Panc1 (cell line): ENCODE measurements around the gene SNTG2. TPM values are rescaled to one million over a fixed set of nuclear protein-coding genes. Genes with fewer than 3 reads are reported as not detected.
"Not testable (repeated sequence)": the region's sequence is repeated elsewhere in the genome, so short reads cannot be mapped to it uniquely, and the experiment has no call there.

Experiments
- ATAC-seq: fragments of 200-7000 bp; cut with Tn5 transposase; 2 replicates; pipeline ENCODE4 v1.9.1; 2020; ENCODE audit warnings: mild to moderate bottlenecking, moderate library complexity
- BruUV-seq: library from RNA; stranded (reverse); fragments of 400-500 nt; replicated peaks from 2 replicates; lab custom pipeline; 2021; lab: Mats Ljungman, UMichigan
- CTCF ChIA-PET: fragments of 300-600 bp; sonication (Branson Sonifier 250); formaldehyde crosslinking; loops from one replicate; lab custom pipeline; 2022; ENCODE audit warnings: antibody characterized with exemption; lab: Charles Lee
- POLR2A ChIA-PET: fragments of 300-600 bp; sonication (Branson Sonifier 250); formaldehyde crosslinking; loops from one replicate; lab custom pipeline; 2022; ENCODE audit warnings: antibody characterized with exemption; lab: Charles Lee
- DNase-seq: peaks from one replicate; pipeline ENCODE4 v3.0.0-alpha.2; 2010; ENCODE audit warnings: low read depth, low spot score
- H3K27ac ChIP-seq: 2 replicates; pipeline ENCODE4 v1.5.1; 2011; ENCODE audit warnings: mild to moderate bottlenecking, low read length, inconsistent platforms
- H3K27me3 ChIP-seq: fragments of 200-500 bp; sonication (Bioruptor generic); 2 replicates; pipeline ENCODE4 v1.6.0; 2014; ENCODE audit warnings: low read length, inconsistent platforms; ENCODE audit not compliant: control insufficient read depth, insufficient read depth
- H3K36me3 ChIP-seq: fragments of 200-500 bp; sonication (Bioruptor generic); 2 replicates; pipeline ENCODE4 v1.5.1; 2014; ENCODE audit warnings: inconsistent platforms, mild to moderate bottlenecking, low read length, moderate library complexity; ENCODE audit not compliant: control insufficient read depth, insufficient read depth
- H3K4me1 ChIP-seq: 2 replicates; pipeline ENCODE4 v1.5.1; 2011; ENCODE audit warnings: inconsistent platforms, mild to moderate bottlenecking, low read length, moderate library complexity; ENCODE audit not compliant: control insufficient read depth, insufficient read depth
- H3K4me3 ChIP-seq, 2 experiments: 2 replicates each; pipeline ENCODE4 v1.5.1; 2011 to 2012; ENCODE audit warnings: low read depth in 2 of 2, low read length in 2 of 2, mild to moderate bottlenecking in 2 of 2, inconsistent platforms in 1 of 2, moderate library complexity in 1 of 2
- H3K9me3 ChIP-seq: fragments of 200-500 bp; sonication (Bioruptor generic); 2 replicates; pipeline ENCODE4 v1.5.1; 2014; ENCODE audit warnings: low read depth, mild to moderate bottlenecking, inconsistent platforms, low read length, moderate library complexity; ENCODE audit not compliant: control insufficient read depth, insufficient read depth
- POLR2AphosphoS5 ChIP-seq: IDR thresholded peaks from 2 replicates; pipeline ENCODE4 v1.6.1; 2012; ENCODE audit warnings: mild to moderate bottlenecking, low read depth, low read length, moderate library complexity
- SIN3A ChIP-seq: IDR thresholded peaks from 2 replicates; pipeline ENCODE4 v1.6.1; 2012; ENCODE audit warnings: low read depth, mild to moderate bottlenecking, low read length, moderate library complexity, borderline replicate concordance; ENCODE audit not compliant: insufficient read depth
- TCF7L2 ChIP-seq: IDR thresholded peaks from 2 replicates; pipeline ENCODE4 v1.6.1; 2011; ENCODE audit warnings: mild to moderate bottlenecking, low read depth, low read length, inconsistent platforms
- in situ Hi-C: cut with HindIII; loops from 2 replicates; pipeline ENCODE4 v1.10.0; 2016; ENCODE audit warnings: low sequenced_read_pairs, low pct_unique_long_range_greater_than_20kb
- intact Hi-C: fragments of 100-400 bp; cut with micrococcal nuclease; formaldehyde crosslinking; loops from one replicate; pipeline ENCODE4 v1.10.0; 2022; ENCODE audit not compliant: unreplicated experiment
- total RNA-seq: library from RNA; stranded (reverse); gene quantifications from one replicate; pipeline ENCODE4 v1.2.1, GENCODE V29; 2021; ENCODE audit not compliant: unreplicated experiment
- TF ChIP-seq, protein P1 (sequence below): fragments of 450-650 bp; IDR thresholded peaks from 2 replicates; pipeline ENCODE4 v1.5.1; 2017; ENCODE audit warnings: mild to moderate bottlenecking
- TF ChIP-seq, protein P2 (sequence below), 2 experiments: IDR thresholded peaks; 2 replicates each; pipeline ENCODE4 v1.6.1; 2011 to 2012; ENCODE audit warnings: low read depth in 2 of 2, control low read depth in 1 of 2, low read length in 1 of 2, mild to moderate bottlenecking in 1 of 2, moderate library complexity in 1 of 2; ENCODE audit not compliant: insufficient read depth in 1 of 2

SNTG2 gene
- total RNA-seq, 1 experiment from 2014 or later: not detected

DNA sequence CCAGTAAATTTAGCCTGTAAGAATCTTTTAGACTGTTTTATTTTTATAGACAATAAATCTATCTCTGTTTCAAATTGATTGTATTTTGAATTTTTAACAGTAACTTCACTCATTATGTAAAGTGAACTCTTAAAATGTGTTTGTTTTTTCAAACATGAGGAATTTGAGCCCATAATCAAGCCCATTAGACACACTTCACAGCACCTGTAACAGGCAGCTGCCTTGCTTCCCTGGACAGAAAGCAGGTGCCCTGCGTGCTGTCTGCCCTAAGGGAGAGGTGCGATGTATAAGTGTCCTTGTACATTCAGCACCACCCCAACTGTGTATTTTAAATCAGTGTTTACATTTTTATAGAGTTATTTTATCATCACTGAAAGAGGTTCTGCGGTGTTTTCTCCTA is 276.1 kb downstream of the SNTG2 start:
- no peaks in the 10 kb centered on the region for H3K36me3 ChIP-seq
- no peaks in the 10 kb centered on the region for H3K27me3 ChIP-seq
- ATAC-seq: no peak
- no TSS peak for BruUV-seq
- ChIA-PET CTCF (no interaction called here), POLR2A (no interaction called here)
- in situ Hi-C loops: no loop called here
- no peak overlapping the region for H3K4me3 ChIP-seq
- DNase-seq: no peak
- H3K9me3 ChIP-seq: no peaks in the 10 kb centered on the region
- no peak overlapping the region for H3K27ac ChIP-seq
- peaks cover 2% of the 10 kb centered on the region; the same call in 1 of the 2 replicates for H3K4me1 ChIP-seq
- intact Hi-C loops: no loop called here
- TF ChIP-seq, protein P1, sequence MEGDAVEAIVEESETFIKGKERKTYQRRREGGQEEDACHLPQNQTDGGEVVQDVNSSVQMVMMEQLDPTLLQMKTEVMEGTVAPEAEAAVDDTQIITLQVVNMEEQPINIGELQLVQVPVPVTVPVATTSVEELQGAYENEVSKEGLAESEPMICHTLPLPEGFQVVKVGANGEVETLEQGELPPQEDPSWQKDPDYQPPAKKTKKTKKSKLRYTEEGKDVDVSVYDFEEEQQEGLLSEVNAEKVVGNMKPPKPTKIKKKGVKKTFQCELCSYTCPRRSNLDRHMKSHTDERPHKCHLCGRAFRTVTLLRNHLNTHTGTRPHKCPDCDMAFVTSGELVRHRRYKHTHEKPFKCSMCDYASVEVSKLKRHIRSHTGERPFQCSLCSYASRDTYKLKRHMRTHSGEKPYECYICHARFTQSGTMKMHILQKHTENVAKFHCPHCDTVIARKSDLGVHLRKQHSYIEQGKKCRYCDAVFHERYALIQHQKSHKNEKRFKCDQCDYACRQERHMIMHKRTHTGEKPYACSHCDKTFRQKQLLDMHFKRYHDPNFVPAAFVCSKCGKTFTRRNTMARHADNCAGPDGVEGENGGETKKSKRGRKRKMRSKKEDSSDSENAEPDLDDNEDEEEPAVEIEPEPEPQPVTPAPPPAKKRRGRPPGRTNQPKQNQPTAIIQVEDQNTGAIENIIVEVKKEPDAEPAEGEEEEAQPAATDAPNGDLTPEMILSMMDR: no peak
- TF ChIP-seq SIN3A (no peak), POLR2AphosphoS5 (no peak), TCF7L2 (no peak)
- TF ChIP-seq, protein P2, sequence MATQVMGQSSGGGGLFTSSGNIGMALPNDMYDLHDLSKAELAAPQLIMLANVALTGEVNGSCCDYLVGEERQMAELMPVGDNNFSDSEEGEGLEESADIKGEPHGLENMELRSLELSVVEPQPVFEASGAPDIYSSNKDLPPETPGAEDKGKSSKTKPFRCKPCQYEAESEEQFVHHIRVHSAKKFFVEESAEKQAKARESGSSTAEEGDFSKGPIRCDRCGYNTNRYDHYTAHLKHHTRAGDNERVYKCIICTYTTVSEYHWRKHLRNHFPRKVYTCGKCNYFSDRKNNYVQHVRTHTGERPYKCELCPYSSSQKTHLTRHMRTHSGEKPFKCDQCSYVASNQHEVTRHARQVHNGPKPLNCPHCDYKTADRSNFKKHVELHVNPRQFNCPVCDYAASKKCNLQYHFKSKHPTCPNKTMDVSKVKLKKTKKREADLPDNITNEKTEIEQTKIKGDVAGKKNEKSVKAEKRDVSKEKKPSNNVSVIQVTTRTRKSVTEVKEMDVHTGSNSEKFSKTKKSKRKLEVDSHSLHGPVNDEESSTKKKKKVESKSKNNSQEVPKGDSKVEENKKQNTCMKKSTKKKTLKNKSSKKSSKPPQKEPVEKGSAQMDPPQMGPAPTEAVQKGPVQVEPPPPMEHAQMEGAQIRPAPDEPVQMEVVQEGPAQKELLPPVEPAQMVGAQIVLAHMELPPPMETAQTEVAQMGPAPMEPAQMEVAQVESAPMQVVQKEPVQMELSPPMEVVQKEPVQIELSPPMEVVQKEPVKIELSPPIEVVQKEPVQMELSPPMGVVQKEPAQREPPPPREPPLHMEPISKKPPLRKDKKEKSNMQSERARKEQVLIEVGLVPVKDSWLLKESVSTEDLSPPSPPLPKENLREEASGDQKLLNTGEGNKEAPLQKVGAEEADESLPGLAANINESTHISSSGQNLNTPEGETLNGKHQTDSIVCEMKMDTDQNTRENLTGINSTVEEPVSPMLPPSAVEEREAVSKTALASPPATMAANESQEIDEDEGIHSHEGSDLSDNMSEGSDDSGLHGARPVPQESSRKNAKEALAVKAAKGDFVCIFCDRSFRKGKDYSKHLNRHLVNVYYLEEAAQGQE (IDR thresholded peaks at IDR 0.05; ENCODE audit: insufficient read depth in 1 of 2, low read depth in 2 of 2, low read length in 1 of 2): no peak

DNA sequence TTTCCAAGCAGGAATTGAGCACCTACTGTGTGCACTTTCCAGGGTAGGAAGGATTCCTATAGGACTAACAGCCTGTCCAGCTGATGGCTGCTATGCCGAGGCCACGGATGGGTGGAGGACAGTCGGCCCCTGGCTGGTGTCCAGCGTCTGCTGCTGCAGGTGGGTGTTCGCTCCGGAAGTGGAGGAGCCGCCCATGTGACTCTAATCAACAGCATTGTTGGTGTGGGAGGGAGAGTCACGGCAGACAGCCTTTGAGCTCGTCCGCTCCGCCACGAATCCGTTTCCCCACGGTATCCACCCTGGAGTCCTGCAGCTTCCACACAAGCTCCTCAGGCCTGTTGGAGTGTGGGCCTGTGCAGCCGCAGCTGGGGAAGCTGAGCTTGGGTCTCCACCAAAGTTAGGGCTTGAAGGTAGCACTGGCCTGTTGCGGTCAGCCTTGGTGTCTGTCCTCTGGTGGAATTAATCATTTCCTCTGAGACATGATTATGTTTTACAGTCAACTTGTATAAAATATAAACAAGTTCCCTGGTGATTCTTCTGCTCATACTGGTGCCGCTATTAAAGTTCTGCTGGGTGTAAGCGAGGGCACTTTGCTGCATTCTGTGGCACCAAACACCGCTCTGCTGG is 276.7 kb downstream of the SNTG2 start:
- no TSS peak for BruUV-seq
- in situ Hi-C loops: no loop called here
- Histone ChIP-seq H3K27ac (no peak overlapping the region), H3K4me1 (peaks cover 4% of the 10 kb centered on the region; the same call in 1 of the 2 replicates), H3K27me3 (no peaks in the 10 kb centered on the region), H3K9me3 (no peaks in the 10 kb centered on the region), H3K36me3 (no peaks in the 10 kb centered on the region), H3K4me3 (no peak overlapping the region)
- POLR2A ChIA-PET: no interaction called here
- CTCF ChIA-PET: no interaction called here
- DNase-seq: no peak
- intact Hi-C loops: no loop called here
- TF ChIP-seq, protein P1: no peak
- TF ChIP-seq POLR2AphosphoS5: no peak
- TF ChIP-seq, protein P2 (IDR thresholded peaks at IDR 0.05; ENCODE audit: insufficient read depth in 1 of 2, low read depth in 2 of 2, low read length in 1 of 2): no peak
- TF ChIP-seq SIN3A: no peak
- no peak for TF ChIP-seq TCF7L2
- no peak for ATAC-seq

DNA sequence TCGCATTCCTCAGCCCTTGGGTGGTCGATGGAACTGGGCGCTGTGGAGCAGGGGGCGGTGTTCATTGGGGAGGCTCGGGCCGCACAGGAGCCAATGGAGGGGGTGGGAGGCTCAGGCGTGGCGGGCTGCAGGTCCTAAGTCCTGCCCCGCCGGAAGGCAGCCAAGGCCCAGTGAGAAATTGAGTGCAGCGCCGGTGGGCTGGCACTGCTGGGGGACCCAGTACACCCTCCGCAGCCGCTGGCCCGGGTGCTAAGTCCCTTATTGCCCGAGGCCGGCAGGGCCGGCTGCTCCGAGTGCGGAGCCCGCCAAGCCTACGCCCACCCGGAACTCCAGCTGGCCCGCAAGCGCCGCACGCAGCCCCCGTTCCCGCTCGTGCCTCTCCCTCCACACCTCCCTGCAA is 278.9 kb downstream of the SNTG2 start:
- H3K27me3 ChIP-seq, intact Hi-C loops, H3K36me3 ChIP-seq, in situ Hi-C loops, BruUV-seq, POLR2A ChIA-PET, CTCF ChIA-PET, H3K27ac ChIP-seq, ATAC-seq, DNase-seq, H3K4me3 ChIP-seq, H3K9me3 ChIP-seq, H3K4me1 ChIP-seq: not testable (repeated sequence)
